ENCODE data around the gene ZNF182. TPM values are rescaled to one million over a fixed set of nuclear protein-coding genes. Genes with fewer than 3 reads are reported as not detected.
"Not testable (repeated sequence)": the region's sequence is repeated elsewhere in the genome, so short reads cannot be mapped to it uniquely, and the experiment has no call there.

The ZNF182 gene
- total and polyA plus RNA-seq, 2 experiments from 2014 or later, result 6.2 to 7.1 TPM

DNA sequence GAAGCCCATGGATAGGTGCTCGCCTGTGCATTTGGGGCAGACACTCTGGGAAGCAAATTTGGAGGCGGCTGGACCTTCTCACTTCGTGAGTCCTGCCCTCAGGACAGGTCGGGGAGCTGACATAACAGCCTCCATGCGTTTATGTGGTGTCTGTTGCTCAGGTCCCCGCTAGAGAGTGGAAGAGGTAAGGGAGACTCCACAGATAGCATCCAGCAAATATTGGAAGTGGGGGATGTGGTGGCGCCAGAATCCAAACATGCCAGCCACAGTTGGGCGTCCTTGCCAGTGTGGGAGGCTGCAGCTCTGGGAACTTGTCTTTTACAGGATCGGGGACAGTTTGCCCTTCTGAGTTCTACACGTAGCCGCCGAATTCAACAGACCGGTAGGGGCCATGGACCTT lies 47.8 kb downstream of the ZNF182 start (continued):
- no peak for TF ChIP-seq CREB1 (CRISPR knock-in tag; IDR thresholded peaks at IDR 0.05; ENCODE audit: low read depth)
- TF ChIP-seq, protein P1, sequence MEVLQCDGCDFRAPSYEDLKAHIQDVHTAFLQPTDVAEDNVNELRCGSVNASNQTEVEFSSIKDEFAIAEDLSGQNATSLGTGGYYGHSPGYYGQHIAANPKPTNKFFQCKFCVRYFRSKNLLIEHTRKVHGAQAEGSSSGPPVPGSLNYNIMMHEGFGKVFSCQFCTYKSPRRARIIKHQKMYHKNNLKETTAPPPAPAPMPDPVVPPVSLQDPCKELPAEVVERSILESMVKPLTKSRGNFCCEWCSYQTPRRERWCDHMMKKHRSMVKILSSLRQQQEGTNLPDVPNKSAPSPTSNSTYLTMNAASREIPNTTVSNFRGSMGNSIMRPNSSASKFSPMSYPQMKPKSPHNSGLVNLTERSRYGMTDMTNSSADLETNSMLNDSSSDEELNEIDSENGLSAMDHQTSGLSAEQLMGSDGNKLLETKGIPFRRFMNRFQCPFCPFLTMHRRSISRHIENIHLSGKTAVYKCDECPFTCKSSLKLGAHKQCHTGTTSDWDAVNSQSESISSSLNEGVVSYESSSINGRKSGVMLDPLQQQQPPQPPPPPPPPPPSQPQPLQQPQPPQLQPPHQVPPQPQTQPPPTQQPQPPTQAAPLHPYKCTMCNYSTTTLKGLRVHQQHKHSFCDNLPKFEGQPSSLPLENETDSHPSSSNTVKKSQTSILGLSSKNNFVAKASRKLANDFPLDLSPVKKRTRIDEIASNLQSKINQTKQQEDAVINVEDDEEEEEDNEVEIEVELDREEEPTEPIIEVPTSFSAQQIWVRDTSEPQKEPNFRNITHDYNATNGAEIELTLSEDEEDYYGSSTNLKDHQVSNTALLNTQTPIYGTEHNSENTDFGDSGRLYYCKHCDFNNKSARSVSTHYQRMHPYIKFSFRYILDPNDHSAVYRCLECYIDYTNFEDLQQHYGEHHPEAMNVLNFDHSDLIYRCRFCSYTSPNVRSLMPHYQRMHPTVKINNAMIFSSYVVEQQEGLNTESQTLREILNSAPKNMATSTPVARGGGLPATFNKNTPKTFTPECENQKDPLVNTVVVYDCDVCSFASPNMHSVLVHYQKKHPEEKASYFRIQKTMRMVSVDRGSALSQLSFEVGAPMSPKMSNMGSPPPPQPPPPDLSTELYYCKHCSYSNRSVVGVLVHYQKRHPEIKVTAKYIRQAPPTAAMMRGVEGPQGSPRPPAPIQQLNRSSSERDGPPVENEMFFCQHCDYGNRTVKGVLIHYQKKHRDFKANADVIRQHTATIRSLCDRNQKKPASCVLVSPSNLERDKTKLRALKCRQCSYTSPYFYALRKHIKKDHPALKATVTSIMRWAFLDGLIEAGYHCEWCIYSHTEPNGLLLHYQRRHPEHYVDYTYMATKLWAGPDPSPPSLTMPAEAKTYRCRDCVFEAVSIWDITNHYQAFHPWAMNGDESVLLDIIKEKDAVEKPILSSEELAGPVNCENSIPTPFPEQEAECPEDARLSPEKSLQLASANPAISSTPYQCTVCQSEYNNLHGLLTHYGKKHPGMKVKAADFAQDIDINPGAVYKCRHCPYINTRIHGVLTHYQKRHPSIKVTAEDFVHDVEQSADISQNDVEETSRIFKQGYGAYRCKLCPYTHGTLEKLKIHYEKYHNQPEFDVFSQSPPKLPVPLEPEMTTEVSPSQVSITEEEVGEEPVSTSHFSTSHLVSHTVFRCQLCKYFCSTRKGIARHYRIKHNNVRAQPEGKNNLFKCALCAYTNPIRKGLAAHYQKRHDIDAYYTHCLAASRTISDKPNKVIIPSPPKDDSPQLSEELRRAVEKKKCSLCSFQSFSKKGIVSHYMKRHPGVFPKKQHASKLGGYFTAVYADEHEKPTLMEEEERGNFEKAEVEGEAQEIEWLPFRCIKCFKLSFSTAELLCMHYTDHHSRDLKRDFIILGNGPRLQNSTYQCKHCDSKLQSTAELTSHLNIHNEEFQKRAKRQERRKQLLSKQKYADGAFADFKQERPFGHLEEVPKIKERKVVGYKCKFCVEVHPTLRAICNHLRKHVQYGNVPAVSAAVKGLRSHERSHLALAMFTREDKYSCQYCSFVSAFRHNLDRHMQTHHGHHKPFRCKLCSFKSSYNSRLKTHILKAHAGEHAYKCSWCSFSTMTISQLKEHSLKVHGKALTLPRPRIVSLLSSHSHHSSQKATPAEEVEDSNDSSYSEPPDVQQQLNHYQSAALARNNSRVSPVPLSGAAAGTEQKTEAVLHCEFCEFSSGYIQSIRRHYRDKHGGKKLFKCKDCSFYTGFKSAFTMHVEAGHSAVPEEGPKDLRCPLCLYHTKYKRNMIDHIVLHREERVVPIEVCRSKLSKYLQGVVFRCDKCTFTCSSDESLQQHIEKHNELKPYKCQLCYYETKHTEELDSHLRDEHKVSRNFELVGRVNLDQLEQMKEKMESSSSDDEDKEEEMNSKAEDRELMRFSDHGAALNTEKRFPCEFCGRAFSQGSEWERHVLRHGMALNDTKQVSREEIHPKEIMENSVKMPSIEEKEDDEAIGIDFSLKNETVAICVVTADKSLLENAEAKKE (CRISPR knock-in tag; IDR thresholded peaks at IDR 0.05), result no peak

DNA sequence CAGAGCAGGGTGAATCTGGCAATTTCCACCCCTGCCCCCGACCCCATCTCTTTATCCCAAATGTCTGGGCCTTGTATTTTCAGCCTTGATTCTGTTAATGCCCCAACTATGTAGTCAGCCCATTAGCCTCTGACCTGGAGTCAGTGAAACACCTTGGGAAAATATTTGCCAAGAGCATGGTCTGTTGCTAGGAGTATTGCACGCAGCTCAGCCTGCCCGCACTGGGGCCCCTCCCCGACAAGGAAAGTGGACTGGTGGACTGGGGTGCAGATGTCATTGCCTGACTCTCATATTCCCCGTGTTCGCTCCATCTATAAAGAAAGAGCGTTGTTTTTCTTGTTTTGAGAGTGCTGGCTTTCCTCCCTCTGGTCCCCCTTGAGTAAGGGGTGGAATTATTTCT lies 48.5 kb downstream of the ZNF182 start:
- not testable (repeated sequence) for H3K4me1 ChIP-seq (ENCODE audit: insufficient read depth); H3K36me3 ChIP-seq (ENCODE audit: insufficient read depth); H3K4me3 Mint-ChIP-seq; H4K20me1 ChIP-seq (replicated peaks; ENCODE audit: insufficient read depth); H3K79me2 ChIP-seq (replicated peaks; ENCODE audit: insufficient read depth); H3K27me3 Mint-ChIP-seq (ENCODE audit: insufficient read depth, low read depth, poor library complexity); ATAC-seq; H3K9me2 ChIP-seq (ENCODE audit: insufficient read depth); H3K4me3 ChIP-seq; H3K27ac Mint-ChIP-seq; DNase-seq (ENCODE audit: low spot score); H3K27ac ChIP-seq (ENCODE audit: low read depth); H3K4me1 Mint-ChIP-seq; H3K4me2 ChIP-seq; H3K27me3 ChIP-seq (ENCODE audit: insufficient read depth); H2AFZ ChIP-seq; H3K36me3 Mint-ChIP-seq (ENCODE audit: low read depth); H3F3A ChIP-seq (replicated peaks; ENCODE audit: low read depth)
- peaks cover 14% of the 10 kb centered on the region for H3K9me3 Mint-ChIP-seq

DNA sequence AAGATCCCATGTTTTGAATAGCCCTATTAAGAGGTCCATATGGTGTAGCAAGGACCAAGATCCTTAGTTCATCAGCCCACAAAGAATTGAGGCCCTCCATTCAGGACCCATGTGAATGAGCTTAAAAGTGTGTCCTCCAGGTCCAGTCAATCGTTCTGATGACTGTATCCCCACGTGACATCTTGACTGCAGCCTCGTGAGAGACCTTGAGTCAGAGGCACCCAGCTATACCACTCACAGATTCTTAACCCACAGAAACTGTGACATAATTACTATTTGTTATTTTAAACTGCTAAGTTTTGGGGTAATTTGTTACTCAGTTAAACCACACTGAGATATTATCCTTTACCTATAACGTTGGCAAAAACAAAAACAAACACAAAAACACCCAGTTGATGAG lies 62.4 kb downstream of the ZNF182 start:
- Mint-ChIP-seq H3K9me3 (peaks cover 6% of the 10 kb centered on the region), H3K27me3 (ENCODE audit: insufficient read depth, low read depth, poor library complexity) (peaks cover 1% of the 10 kb centered on the region), H3K27ac (no peak overlapping the region), H3K4me1 (peaks cover 4% of the 10 kb centered on the region), H3K36me3 (ENCODE audit: low read depth) (no peaks in the 10 kb centered on the region), H3K4me3 (no peak overlapping the region)
- no peaks in the 10 kb centered on the region for H3K36me3 ChIP-seq (ENCODE audit: insufficient read depth)
- no peaks in the 10 kb centered on the region for H3K4me1 ChIP-seq (ENCODE audit: insufficient read depth)
- no peaks in the 10 kb centered on the region for H4K20me1 ChIP-seq (replicated peaks; ENCODE audit: insufficient read depth)
- H3F3A ChIP-seq (replicated peaks; ENCODE audit: low read depth), result no peaks in the 10 kb centered on the region
- H3K27ac ChIP-seq (ENCODE audit: low read depth), result no peak overlapping the region
- H3K9me2 ChIP-seq (ENCODE audit: insufficient read depth), result no peaks in the 10 kb centered on the region
- H3K4me2 ChIP-seq, result no peak overlapping the region
- H2AFZ ChIP-seq, result no peak overlapping the region
- DNase-seq (ENCODE audit: low spot score), result no peak
- no peak overlapping the region for H3K4me3 ChIP-seq
- ATAC-seq, result no peak
- no peaks in the 10 kb centered on the region for H3K79me2 ChIP-seq (replicated peaks; ENCODE audit: insufficient read depth)
- H3K27me3 ChIP-seq (ENCODE audit: insufficient read depth), result no peaks in the 10 kb centered on the region
- TF ChIP-seq EZH2 (IDR thresholded peaks at IDR 0.05; ENCODE audit: low read depth, unreplicated experiment) (no peak), ZNF114 (CRISPR knock-in tag; IDR thresholded peaks at IDR 0.05) (no peak), NANOG (IDR thresholded peaks at IDR 0.05; ENCODE audit: borderline replicate concordance) (no peak), STAT1 (IDR thresholded peaks at IDR 0.05; ENCODE audit: unreplicated experiment) (no peak)
- TF ChIP-seq, protein P2, sequence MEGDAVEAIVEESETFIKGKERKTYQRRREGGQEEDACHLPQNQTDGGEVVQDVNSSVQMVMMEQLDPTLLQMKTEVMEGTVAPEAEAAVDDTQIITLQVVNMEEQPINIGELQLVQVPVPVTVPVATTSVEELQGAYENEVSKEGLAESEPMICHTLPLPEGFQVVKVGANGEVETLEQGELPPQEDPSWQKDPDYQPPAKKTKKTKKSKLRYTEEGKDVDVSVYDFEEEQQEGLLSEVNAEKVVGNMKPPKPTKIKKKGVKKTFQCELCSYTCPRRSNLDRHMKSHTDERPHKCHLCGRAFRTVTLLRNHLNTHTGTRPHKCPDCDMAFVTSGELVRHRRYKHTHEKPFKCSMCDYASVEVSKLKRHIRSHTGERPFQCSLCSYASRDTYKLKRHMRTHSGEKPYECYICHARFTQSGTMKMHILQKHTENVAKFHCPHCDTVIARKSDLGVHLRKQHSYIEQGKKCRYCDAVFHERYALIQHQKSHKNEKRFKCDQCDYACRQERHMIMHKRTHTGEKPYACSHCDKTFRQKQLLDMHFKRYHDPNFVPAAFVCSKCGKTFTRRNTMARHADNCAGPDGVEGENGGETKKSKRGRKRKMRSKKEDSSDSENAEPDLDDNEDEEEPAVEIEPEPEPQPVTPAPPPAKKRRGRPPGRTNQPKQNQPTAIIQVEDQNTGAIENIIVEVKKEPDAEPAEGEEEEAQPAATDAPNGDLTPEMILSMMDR (conservative IDR thresholded peaks at IDR 0.05; ENCODE audit: low read depth in 2 of 2), result no peak
- TF ChIP-seq, protein P3, sequence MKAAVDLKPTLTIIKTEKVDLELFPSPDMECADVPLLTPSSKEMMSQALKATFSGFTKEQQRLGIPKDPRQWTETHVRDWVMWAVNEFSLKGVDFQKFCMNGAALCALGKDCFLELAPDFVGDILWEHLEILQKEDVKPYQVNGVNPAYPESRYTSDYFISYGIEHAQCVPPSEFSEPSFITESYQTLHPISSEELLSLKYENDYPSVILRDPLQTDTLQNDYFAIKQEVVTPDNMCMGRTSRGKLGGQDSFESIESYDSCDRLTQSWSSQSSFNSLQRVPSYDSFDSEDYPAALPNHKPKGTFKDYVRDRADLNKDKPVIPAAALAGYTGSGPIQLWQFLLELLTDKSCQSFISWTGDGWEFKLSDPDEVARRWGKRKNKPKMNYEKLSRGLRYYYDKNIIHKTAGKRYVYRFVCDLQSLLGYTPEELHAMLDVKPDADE (IDR thresholded peaks at IDR 0.05), result no peak

Measured in GM23338 (cell line).